Measurements from ENCODE around the gene TNFRSF4. TPM values are rescaled to one million over a fixed set of nuclear protein-coding genes. Genes with fewer than 3 reads are reported as not detected.

The TNFRSF4 gene
- total and polyA plus RNA-seq, 2 of the 13 experiments (the other 11 are each of a cell fraction or from before 2014, with no cell fraction given) = not detected

DNA sequence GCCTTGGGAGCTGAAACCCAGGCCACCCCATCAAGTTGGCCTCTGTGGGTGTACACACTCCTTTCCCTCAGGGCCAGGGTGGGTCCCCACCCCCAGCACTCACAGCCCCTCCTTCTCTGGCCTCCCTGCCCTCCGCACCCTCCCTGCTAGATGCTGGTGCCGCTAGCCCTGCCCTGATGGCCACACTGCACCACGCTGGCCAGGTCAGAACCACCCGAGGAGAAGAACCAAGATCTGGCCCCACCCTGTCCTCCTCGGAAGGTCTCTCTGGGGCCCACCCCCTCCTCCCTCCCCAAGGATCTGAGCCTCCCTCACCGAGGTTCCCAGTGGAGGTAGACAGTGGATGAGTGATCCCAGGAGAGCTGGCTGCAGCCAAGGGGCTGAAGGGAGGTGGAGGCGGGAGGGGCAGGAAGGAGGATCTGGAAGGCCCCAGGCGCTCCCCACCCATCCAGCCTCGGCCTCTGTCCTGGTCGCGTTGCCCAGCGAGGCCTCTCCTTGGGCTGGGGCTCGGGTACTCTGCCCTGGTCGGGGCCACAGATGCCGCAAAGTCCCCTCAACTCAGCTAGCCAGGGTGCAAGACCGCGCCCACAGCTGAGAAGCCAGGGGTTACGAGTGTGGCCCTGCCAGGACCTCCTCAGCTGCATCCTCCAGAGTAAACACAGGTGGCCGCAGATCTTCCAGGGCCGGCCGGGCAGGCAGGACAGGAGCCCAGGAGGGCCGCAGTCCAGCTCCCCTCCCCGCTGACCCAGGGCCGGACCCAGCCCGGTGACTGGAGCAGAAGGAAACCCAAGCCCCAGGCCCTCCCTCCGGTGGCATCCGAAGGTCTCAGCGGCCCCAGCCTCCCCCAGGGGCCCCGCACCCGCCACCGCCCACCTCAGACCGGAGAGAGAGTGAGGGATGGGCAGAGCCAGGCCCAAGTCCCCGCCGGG lies 23.3 kb upstream of the TNFRSF4 start (continued):
- TF ChIP-seq ZBTB34 (CRISPR knock-in tag; IDR thresholded peaks at IDR 0.05) (no peak), KDM2A (CRISPR knock-in tag; IDR thresholded peaks at IDR 0.05; ENCODE audit: borderline replicate concordance, low read depth) (peak; percentile 73; the same call in 1 of the 2 replicates), CBX5 (CRISPR knock-in tag; IDR thresholded peaks at IDR 0.05; ENCODE audit: borderline replicate concordance) (no peak), HNRNPK (IDR thresholded peaks at IDR 0.05; ENCODE audit: low read depth, low read length, poor library complexity, severe bottlenecking) (no peak), FOXA1 (IDR thresholded peaks at IDR 0.05) (no peak), FOXA1 (CRISPR knock-in tag; IDR thresholded peaks at IDR 0.05) (peak; percentile 82), NR2F6 (IDR thresholded peaks at IDR 0.05) (no peak), NR2F6 (CRISPR knock-in tag; IDR thresholded peaks at IDR 0.05) (peak; percentile 41; the same call in 1 of the 2 replicates), KLF15 (CRISPR knock-in tag; IDR thresholded peaks at IDR 0.05; ENCODE audit: borderline replicate concordance) (0 out of 2 replicates have a peak, but pooled peaks have one; percentile 17), TFAP4 (IDR thresholded peaks at IDR 0.05; ENCODE audit: borderline replicate concordance, low read depth) (peak; percentile 87; the same call in 1 of the 2 replicates), FOXM1 (CRISPR knock-in tag; IDR thresholded peaks at IDR 0.05) (no peak), KAT2B (IDR thresholded peaks at IDR 0.05; ENCODE audit: borderline replicate concordance, low read depth, low read length) (no peak), SP1 (IDR thresholded peaks at IDR 0.05) (no peak), SP1 (CRISPR knock-in tag; IDR thresholded peaks at IDR 0.05) (no peak), ZNF33A (CRISPR knock-in tag; IDR thresholded peaks at IDR 0.05; ENCODE audit: borderline replicate concordance) (no peak), ZNF543 (CRISPR knock-in tag; IDR thresholded peaks at IDR 0.05) (no peak), ZIK1 (CRISPR knock-in tag; IDR thresholded peaks at IDR 0.05; ENCODE audit: borderline replicate concordance, low read depth) (0 out of 2 replicates have a peak, but pooled peaks have one; percentile 0), ZNF674 (CRISPR knock-in tag; IDR thresholded peaks at IDR 0.05; ENCODE audit: low read depth) (no peak), TSC22D2 (CRISPR knock-in tag; IDR thresholded peaks at IDR 0.05; ENCODE audit: borderline replicate concordance) (peak; percentile 15; the same call in 1 of the 2 replicates), JUND (CRISPR knock-in tag; IDR thresholded peaks at IDR 0.05) (no peak), BHLHE40 (IDR thresholded peaks at IDR 0.05; ENCODE audit: low read length) (no peak), ZNF235 (CRISPR knock-in tag; IDR thresholded peaks at IDR 0.05; ENCODE audit: borderline replicate concordance) (no peak), FOXC1 (CRISPR knock-in tag; IDR thresholded peaks at IDR 0.05; ENCODE audit: borderline replicate concordance) (no peak; the same call in 1 of the 2 replicates), PLRG1 (conservative IDR thresholded peaks at IDR 0.05) (no peak), ZBTB20 (CRISPR knock-in tag; IDR thresholded peaks at IDR 0.05; ENCODE audit: borderline replicate concordance, low read depth) (no peak), ELF3 (CRISPR knock-in tag; IDR thresholded peaks at IDR 0.05) (0 out of 2 replicates have a peak, but pooled peaks have one; percentile 8), ATAD3A (CRISPR knock-in tag; IDR thresholded peaks at IDR 0.05) (no peak)
- TF ChIP-seq, protein P1, sequence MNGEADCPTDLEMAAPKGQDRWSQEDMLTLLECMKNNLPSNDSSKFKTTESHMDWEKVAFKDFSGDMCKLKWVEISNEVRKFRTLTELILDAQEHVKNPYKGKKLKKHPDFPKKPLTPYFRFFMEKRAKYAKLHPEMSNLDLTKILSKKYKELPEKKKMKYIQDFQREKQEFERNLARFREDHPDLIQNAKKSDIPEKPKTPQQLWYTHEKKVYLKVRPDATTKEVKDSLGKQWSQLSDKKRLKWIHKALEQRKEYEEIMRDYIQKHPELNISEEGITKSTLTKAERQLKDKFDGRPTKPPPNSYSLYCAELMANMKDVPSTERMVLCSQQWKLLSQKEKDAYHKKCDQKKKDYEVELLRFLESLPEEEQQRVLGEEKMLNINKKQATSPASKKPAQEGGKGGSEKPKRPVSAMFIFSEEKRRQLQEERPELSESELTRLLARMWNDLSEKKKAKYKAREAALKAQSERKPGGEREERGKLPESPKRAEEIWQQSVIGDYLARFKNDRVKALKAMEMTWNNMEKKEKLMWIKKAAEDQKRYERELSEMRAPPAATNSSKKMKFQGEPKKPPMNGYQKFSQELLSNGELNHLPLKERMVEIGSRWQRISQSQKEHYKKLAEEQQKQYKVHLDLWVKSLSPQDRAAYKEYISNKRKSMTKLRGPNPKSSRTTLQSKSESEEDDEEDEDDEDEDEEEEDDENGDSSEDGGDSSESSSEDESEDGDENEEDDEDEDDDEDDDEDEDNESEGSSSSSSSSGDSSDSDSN (CRISPR knock-in tag; IDR thresholded peaks at IDR 0.05) = peak; percentile 77
